ENCODE results near the gene RPTN. TPM values are rescaled to one million over a fixed set of nuclear protein-coding genes. Genes with fewer than 3 reads are reported as not detected.
"Not testable (repeated sequence)": the region's sequence is repeated elsewhere in the genome, so short reads cannot be mapped to it uniquely, and the experiment has no call there.

RPTN gene
- total RNA-seq, 1 donor from 2014 or later, result not detected

DNA sequence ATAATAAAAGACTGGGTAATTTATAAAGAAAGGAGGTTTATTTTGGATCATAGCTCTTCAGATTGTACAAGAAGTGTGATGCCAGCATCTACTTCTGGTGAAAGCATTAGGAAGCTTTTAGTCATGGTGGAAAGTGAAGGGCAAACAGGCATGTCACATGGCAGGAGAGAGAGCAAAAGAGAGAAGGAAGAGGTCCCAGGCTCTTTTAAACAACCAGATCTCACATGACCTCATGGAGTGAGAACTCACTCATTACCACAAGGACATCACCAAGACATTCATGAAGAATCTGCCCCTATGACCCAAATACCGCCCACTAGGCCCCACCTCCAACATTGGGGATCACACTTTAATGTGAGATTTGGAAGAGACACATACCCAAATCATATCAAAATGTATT is 10.0 kb downstream of the RPTN start:
- Histone ChIP-seq H3K27me3 (no peaks in the 10 kb centered on the region), H3K36me3 (no peaks in the 10 kb centered on the region), H3K27ac (no peak overlapping the region), H3K4me1 (no peaks in the 10 kb centered on the region), H3K4me3 (no peak overlapping the region), H3K9me3 (peaks cover 10% of the 10 kb centered on the region in 2 donors)
- TF ChIP-seq, protein P1, sequence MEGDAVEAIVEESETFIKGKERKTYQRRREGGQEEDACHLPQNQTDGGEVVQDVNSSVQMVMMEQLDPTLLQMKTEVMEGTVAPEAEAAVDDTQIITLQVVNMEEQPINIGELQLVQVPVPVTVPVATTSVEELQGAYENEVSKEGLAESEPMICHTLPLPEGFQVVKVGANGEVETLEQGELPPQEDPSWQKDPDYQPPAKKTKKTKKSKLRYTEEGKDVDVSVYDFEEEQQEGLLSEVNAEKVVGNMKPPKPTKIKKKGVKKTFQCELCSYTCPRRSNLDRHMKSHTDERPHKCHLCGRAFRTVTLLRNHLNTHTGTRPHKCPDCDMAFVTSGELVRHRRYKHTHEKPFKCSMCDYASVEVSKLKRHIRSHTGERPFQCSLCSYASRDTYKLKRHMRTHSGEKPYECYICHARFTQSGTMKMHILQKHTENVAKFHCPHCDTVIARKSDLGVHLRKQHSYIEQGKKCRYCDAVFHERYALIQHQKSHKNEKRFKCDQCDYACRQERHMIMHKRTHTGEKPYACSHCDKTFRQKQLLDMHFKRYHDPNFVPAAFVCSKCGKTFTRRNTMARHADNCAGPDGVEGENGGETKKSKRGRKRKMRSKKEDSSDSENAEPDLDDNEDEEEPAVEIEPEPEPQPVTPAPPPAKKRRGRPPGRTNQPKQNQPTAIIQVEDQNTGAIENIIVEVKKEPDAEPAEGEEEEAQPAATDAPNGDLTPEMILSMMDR (IDR thresholded peaks at IDR 0.05), result no peak
- intact Hi-C loops (cut with DNase I), result no loop called here
- no peak for DNase-seq (ENCODE audit: low spot score in 2 of 2)

DNA sequence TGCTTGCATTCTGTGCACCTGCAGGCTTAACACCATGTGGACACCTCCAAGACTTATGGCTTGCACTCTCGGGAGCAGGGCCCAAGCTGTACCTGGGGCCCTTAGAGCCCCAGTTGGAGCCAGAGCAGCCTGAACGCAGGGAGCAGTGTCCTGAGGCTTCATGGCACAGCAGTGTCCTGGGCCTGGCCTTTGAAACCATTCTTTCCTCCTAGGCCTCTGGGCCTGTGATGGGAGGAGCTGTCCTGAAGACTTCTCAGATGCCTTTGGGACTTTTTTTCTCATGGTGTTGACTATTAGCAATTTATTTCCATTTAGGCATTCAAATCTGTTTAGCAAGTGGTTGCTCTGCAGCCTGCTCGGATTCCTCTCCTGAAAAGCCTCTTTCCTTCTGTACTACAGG is 11.0 kb downstream of the RPTN start:
- Histone ChIP-seq H3K4me3 (no peak overlapping the region), H3K9me3 (peaks cover 10% of the 10 kb centered on the region in 2 donors), H3K27ac (no peak overlapping the region), H3K4me1 (no peaks in the 10 kb centered on the region), H3K27me3 (no peaks in the 10 kb centered on the region), H3K36me3 (no peaks in the 10 kb centered on the region)
- no peak for DNase-seq (ENCODE audit: low spot score in 2 of 2)
- intact Hi-C loops (cut with DNase I), result no loop called here
- TF ChIP-seq, protein P1 (IDR thresholded peaks at IDR 0.05), result no peak

DNA sequence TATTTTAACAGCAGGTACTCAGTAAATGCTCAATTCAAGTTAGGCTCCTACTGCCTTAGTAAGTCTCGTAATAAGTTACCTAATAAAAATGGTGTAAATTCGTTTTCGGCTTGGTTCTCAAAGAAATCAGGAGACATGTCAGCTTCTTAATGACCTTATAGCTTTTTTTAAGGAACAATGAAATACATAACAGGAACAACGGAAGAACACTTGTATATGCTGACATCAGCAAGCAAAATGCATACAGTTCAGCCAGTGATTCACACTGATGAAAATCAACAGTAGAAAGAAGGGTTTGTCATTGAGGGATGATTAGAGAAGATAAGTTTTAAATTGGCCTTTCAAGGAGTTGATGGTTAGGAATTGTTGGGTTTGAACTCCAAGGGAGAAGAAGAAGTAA is 13.3 kb downstream of the RPTN start:
- H3K36me3 ChIP-seq, result no peaks in the 10 kb centered on the region
- H3K4me3 ChIP-seq, result no peak overlapping the region
- intact Hi-C loops (cut with DNase I), result no loop called here
- H3K4me1 ChIP-seq, result no peaks in the 10 kb centered on the region
- H3K27ac ChIP-seq, result no peak overlapping the region
- TF ChIP-seq, protein P1 (IDR thresholded peaks at IDR 0.05), result no peak
- peaks cover 10% of the 10 kb centered on the region in 2 donors for H3K9me3 ChIP-seq
- no peak for DNase-seq (ENCODE audit: low spot score in 2 of 2)
- H3K27me3 ChIP-seq, result no peaks in the 10 kb centered on the region

DNA sequence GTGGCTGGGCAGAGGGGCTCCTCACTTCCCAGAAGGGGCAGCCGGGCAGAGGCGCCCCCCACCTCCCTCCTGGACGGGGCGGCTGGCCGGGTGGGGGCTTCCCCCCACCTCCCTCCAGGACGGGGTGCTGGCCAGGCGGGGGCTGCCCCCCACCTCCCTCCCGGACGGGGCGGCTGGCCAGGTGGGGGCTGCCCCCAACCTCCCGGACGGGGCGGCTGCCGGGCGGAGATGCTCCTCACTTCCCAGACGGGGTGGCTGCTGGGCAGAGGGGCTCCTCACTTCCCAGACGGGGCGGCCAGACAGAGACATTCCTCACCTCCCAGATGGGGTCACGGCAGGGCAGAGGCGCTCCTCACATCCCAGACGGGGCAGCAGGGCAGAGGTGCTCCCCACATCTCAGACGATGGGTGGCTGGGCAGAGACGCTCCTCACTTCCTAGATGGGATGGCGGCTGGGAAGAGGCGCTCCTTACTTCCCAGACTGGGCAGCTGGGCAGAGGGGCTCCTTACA is 14.3 kb downstream of the RPTN start:
- intact Hi-C loops (cut with DNase I), result loop anchor here (5.0 kb wide), 1 partner anchor 313 kb away; no protein-coding TSS in a partner anchor
- H3K27me3 ChIP-seq; H3K36me3 ChIP-seq; H3K27ac ChIP-seq; H3K4me3 ChIP-seq; H3K4me1 ChIP-seq; DNase-seq (ENCODE audit: low spot score in 2 of 2): not testable (repeated sequence)
- peaks cover 10% of the 10 kb centered on the region in 2 donors for H3K9me3 ChIP-seq

DNA sequence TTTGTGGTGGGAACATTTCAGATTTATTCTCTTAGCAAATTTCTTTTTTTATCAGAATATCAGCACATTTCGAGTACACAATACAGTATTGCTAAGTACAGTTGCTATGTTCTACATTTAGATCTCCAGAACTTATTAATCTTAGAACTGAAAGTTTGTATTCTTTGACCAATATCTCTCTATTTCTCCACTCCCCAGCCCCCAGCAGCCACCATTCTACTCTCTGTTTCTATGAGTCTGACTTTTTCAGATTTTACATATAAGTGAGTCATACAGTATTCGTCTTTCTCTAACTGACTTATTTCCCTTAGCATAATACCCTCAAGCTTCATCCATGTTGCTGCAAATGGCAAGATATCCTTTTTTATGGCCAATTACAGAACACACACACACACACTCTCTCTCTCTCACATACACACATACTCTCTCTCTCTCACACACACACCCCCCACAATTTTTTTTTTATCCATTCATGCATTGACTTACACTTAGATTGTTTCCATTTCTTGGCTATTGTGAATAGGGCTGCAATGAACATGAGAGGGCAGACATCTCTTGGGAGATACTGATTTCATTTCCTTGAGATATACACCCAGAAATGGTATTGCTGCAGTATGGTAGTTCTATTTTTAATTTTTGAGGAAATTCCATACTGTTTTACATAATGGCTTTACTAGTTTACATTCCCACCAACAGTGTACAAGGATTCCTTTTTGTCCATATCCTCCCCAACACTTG is 15.7 kb downstream of the RPTN start:
- no peak for DNase-seq (ENCODE audit: low spot score in 2 of 2)
- Histone ChIP-seq H3K4me3 (no peak overlapping the region), H3K27ac (no peak overlapping the region), H3K4me1 (no peaks in the 10 kb centered on the region), H3K27me3 (no peaks in the 10 kb centered on the region), H3K36me3 (no peaks in the 10 kb centered on the region), H3K9me3 (peaks cover 9% of the 10 kb centered on the region in 2 donors)
- TF ChIP-seq, protein P1 (IDR thresholded peaks at IDR 0.05), result no peak
- intact Hi-C loops (cut with DNase I), result loop anchor here (5.0 kb wide), 1 partner anchor 314 kb away; no protein-coding TSS in a partner anchor

DNA sequence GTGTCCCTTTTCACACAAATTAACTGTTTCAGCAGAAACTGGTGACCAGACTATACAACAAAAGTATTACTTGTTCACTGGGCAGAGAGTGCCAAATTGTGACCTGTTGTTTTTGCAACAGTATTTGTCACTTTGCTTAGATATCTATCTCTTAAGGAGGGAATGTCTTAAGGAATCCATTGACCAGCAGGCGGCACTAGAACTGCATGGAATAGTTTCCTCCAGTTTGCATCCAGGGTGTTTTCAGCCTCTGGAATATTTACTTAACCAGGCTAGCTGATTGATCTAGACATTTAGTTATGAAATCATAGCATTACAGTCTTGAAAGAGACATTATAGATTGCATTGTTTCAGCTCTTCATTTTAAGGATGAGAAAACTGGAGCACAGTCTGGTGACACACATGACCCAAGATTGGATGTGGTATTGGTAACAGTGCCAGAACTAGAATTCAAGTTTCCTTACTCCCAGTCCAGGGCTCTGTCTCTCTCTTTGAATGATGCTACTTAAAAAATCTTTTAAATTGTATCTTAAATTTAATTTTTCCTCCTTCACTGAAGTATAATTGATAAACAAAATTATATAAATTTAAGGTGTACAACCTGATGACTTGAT is 16.9 kb downstream of the RPTN start:
- no peaks in the 10 kb centered on the region for H3K9me3 ChIP-seq
- no peak overlapping the region for H3K4me3 ChIP-seq
- no peaks in the 10 kb centered on the region for H3K4me1 ChIP-seq
- no peaks in the 10 kb centered on the region for H3K27me3 ChIP-seq
- H3K36me3 ChIP-seq, result no peaks in the 10 kb centered on the region
- no peak overlapping the region for H3K27ac ChIP-seq
- TF ChIP-seq, protein P1 (IDR thresholded peaks at IDR 0.05), result peak; percentile 48 to 71 (median 57)
- peak in 1 of 2 donors; percentile 74 for DNase-seq (ENCODE audit: low spot score in 2 of 2)
- intact Hi-C loops (cut with DNase I), result loop anchor here (1.0 to 5.0 kb wide), 2 partner anchors 43 to 315 kb away; no protein-coding TSS in a partner anchor

Data from ascending aorta (tissue), 2 donors.